ENCODE measurements around the gene ARRB1. TPM values are rescaled to one million over a fixed set of nuclear protein-coding genes. Genes with fewer than 3 reads are reported as not detected.
A peak's percentile ranks its signal among the peaks of the same experiment; 100 is the strongest.

ARRB1 gene
- total RNA-seq, 1 experiment from 2014 or later: 219 TPM

DNA sequence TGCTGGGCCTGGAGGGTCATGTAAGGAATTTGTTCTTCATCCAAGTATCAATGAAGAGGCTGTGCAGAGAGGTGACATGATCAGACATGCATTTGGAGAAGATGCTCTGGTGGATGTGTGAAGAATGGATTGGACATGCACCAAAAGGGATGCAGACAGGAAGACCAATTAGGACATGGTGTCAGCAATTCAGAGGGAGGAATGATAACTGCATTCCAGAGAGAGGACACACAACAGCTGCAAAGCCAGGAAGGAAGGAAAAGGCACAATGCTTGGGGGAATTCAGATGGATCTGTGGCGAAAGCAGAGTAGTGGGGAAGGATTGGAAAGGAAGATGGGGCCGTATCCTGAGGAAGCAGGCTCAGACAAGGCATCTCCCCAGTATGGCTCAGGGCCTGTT, 5.2 kb upstream of the ARRB1 start:
- ChIA-PET POLR2A (interaction anchor here (0.5 to 0.6 kb wide), 2 partner anchors 62 to 68 kb away, joined by 4 to 5 read pairs; no protein-coding TSS in a partner anchor), CTCF (interaction anchor here (0.6 kb wide), 1 partner anchor 23 kb away, joined by 8 read pairs; no protein-coding TSS in a partner anchor)
- in situ Hi-C loops (cut with HindIII; ENCODE audit: low pct_unique_long_range_greater_than_20kb, low sequenced_read_pairs): no loop called here
- Histone ChIP-seq H3K4me3 (ENCODE audit: low read depth in 2 of 2, low read length in 2 of 2) (no peak overlapping the region), H3K36me3 (ENCODE audit: control insufficient read depth, insufficient read depth, low read length) (no peaks in the 10 kb centered on the region), H3K4me1 (ENCODE audit: control insufficient read depth, insufficient read depth, low read length) (peaks cover 10% of the 10 kb centered on the region), H3K27me3 (ENCODE audit: control insufficient read depth, insufficient read depth, low read length) (no peaks in the 10 kb centered on the region), H3K9me3 (ENCODE audit: control insufficient read depth, insufficient read depth, low read depth, low read length) (no peaks in the 10 kb centered on the region), H3K27ac (ENCODE audit: low read length) (0 out of 2 replicates have a peak overlapping the region, but pooled peaks have one; percentile 13)
- DNase-seq (ENCODE audit: low read depth, low spot score): no peak
- TF ChIP-seq SIN3A (IDR thresholded peaks at IDR 0.05; ENCODE audit: borderline replicate concordance, insufficient read depth, low read depth, low read length) (no peak), POLR2AphosphoS5 (IDR thresholded peaks at IDR 0.05; ENCODE audit: low read depth, low read length) (no peak), TCF7L2 (IDR thresholded peaks at IDR 0.05; ENCODE audit: low read depth, low read length) (no peak)
- TF ChIP-seq, protein P1, sequence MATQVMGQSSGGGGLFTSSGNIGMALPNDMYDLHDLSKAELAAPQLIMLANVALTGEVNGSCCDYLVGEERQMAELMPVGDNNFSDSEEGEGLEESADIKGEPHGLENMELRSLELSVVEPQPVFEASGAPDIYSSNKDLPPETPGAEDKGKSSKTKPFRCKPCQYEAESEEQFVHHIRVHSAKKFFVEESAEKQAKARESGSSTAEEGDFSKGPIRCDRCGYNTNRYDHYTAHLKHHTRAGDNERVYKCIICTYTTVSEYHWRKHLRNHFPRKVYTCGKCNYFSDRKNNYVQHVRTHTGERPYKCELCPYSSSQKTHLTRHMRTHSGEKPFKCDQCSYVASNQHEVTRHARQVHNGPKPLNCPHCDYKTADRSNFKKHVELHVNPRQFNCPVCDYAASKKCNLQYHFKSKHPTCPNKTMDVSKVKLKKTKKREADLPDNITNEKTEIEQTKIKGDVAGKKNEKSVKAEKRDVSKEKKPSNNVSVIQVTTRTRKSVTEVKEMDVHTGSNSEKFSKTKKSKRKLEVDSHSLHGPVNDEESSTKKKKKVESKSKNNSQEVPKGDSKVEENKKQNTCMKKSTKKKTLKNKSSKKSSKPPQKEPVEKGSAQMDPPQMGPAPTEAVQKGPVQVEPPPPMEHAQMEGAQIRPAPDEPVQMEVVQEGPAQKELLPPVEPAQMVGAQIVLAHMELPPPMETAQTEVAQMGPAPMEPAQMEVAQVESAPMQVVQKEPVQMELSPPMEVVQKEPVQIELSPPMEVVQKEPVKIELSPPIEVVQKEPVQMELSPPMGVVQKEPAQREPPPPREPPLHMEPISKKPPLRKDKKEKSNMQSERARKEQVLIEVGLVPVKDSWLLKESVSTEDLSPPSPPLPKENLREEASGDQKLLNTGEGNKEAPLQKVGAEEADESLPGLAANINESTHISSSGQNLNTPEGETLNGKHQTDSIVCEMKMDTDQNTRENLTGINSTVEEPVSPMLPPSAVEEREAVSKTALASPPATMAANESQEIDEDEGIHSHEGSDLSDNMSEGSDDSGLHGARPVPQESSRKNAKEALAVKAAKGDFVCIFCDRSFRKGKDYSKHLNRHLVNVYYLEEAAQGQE (IDR thresholded peaks at IDR 0.05; ENCODE audit: insufficient read depth in 1 of 2, low read depth in 2 of 2, low read length in 1 of 2): no peak
- TF ChIP-seq, protein P2, sequence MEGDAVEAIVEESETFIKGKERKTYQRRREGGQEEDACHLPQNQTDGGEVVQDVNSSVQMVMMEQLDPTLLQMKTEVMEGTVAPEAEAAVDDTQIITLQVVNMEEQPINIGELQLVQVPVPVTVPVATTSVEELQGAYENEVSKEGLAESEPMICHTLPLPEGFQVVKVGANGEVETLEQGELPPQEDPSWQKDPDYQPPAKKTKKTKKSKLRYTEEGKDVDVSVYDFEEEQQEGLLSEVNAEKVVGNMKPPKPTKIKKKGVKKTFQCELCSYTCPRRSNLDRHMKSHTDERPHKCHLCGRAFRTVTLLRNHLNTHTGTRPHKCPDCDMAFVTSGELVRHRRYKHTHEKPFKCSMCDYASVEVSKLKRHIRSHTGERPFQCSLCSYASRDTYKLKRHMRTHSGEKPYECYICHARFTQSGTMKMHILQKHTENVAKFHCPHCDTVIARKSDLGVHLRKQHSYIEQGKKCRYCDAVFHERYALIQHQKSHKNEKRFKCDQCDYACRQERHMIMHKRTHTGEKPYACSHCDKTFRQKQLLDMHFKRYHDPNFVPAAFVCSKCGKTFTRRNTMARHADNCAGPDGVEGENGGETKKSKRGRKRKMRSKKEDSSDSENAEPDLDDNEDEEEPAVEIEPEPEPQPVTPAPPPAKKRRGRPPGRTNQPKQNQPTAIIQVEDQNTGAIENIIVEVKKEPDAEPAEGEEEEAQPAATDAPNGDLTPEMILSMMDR (IDR thresholded peaks at IDR 0.05): no peak
- no TSS peak for BruUV-seq (replicated peaks)
- no peak for ATAC-seq
- intact Hi-C loops (cut with micrococcal nuclease; ENCODE audit: unreplicated experiment): no loop called here

DNA sequence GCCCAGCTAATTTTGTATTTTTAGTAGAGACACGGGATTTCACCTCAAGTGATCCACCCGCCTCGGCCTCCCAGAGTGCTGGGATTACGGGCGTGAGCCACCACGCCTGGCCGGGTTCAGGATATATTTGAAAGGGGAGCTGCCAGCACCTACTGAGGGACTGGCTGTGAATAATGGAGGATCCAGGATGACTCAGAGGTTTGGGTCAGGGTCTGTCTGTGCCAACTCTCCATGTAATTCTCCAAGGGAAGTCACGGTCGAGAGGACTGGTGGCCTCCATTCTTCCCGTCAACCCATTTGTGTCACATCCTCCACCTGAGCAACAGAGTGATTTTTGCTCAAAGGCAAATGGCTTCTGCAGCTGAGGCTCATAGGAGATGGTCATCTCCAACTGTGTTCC, 3.6 kb upstream of the ARRB1 start:
- Histone ChIP-seq H3K9me3 (ENCODE audit: control insufficient read depth, insufficient read depth, low read depth, low read length) (no peaks in the 10 kb centered on the region), H3K27me3 (ENCODE audit: control insufficient read depth, insufficient read depth, low read length) (no peaks in the 10 kb centered on the region), H3K27ac (ENCODE audit: low read length) (peak overlapping the region; percentile 4; the same call in 1 of the 2 replicates), H3K4me3 (ENCODE audit: low read depth in 2 of 2, low read length in 2 of 2) (no peak overlapping the region), H3K36me3 (ENCODE audit: control insufficient read depth, insufficient read depth, low read length) (no peaks in the 10 kb centered on the region), H3K4me1 (ENCODE audit: control insufficient read depth, insufficient read depth, low read length) (peaks cover 15% of the 10 kb centered on the region)
- no TSS peak for BruUV-seq (replicated peaks)
- CTCF ChIA-PET: interaction anchor here (0.6 kb wide), 1 partner anchor 611 kb away, joined by 12 read pairs; no protein-coding TSS in a partner anchor
- in situ Hi-C loops (cut with HindIII; ENCODE audit: low pct_unique_long_range_greater_than_20kb, low sequenced_read_pairs) (no loop called here), intact Hi-C loops (cut with micrococcal nuclease; ENCODE audit: unreplicated experiment) (no loop called here)
- ATAC-seq: no peak
- POLR2A ChIA-PET: no interaction called here
- no peak for DNase-seq (ENCODE audit: low read depth, low spot score)
- TF ChIP-seq, protein P1 (IDR thresholded peaks at IDR 0.05; ENCODE audit: insufficient read depth in 1 of 2, low read depth in 2 of 2, low read length in 1 of 2): no peak
- TF ChIP-seq SIN3A (IDR thresholded peaks at IDR 0.05; ENCODE audit: borderline replicate concordance, insufficient read depth, low read depth, low read length) (no peak), TCF7L2 (IDR thresholded peaks at IDR 0.05; ENCODE audit: low read depth, low read length) (no peak)
- TF ChIP-seq, protein P2 (IDR thresholded peaks at IDR 0.05): no peak
